Thymus (tissue), 11 donors: ENCODE data around the gene PRDM15. TPM values are rescaled to one million over a fixed set of nuclear protein-coding genes. Genes with fewer than 3 reads are reported as not detected.

ENCODE experiments used
- DNase-seq, 9 donors: peaks; one replicate each; pipeline ENCODE4 v3.0.0-alpha.2; 2013; ENCODE audit warnings: low spot score in 9 of 9, low read depth in 6 of 9, missing footprints in 1 of 9
- H3K27ac ChIP-seq, 2 donors: one replicate each; pipeline ENCODE4 v1.5.1; 2013; ENCODE audit warnings: control low read depth in 1 of 2, low read depth in 1 of 2, low read length in 1 of 2, mild to moderate bottlenecking in 1 of 2, moderate library complexity in 1 of 2
- H3K27me3 ChIP-seq, 2 donors: one replicate each; pipeline ENCODE4 v1.5.1; 2013; ENCODE audit warnings: low read length in 1 of 2; ENCODE audit not compliant: control insufficient read depth in 2 of 2, insufficient read depth in 1 of 2
- H3K36me3 ChIP-seq, 2 donors: one replicate each; pipeline ENCODE4 v1.5.1; 2013; ENCODE audit warnings: low read length in 1 of 2, mild to moderate bottlenecking in 1 of 2, moderate library complexity in 1 of 2; ENCODE audit not compliant: control insufficient read depth in 2 of 2, insufficient read depth in 2 of 2
- H3K4me1 ChIP-seq, 2 donors: one replicate each; pipeline ENCODE4 v1.5.1; 2013; ENCODE audit warnings: low read length in 2 of 2; ENCODE audit not compliant: control insufficient read depth in 2 of 2, insufficient read depth in 2 of 2
- H3K4me3 ChIP-seq, 2 donors: one replicate each; pipeline ENCODE4 v1.5.1; 2013; ENCODE audit warnings: low read length in 2 of 2, control low read depth in 1 of 2, mild to moderate bottlenecking in 1 of 2
- H3K9me3 ChIP-seq, 2 donors: one replicate each; pipeline ENCODE4 v1.5.1; 2013; ENCODE audit warnings: low read length in 1 of 2, mild to moderate bottlenecking in 1 of 2; ENCODE audit not compliant: control insufficient read depth in 2 of 2, insufficient read depth in 1 of 2
- WGBS: extraction: QIAGEN DNeasy Blood & Tissue Kit; methylation state at CpG from one replicate; pipeline ENCODE4 v1.1.7; 2013; 5-methylcytosine and 5-hydroxymethylcytosine counted together
- polyA plus RNA-seq: library from polyadenylated mRNA; stranded (reverse); fragments of 200-250 nt; gene quantifications from one replicate; pipeline ENCODE4 v1.2.3, GENCODE V29; 2013
- total RNA-seq: library from RNA; stranded (reverse); fragments of 120-200 nt; gene quantifications from one replicate; pipeline ENCODE4 v1.2.4, GENCODE V29; 2013
- donor health status: healthy.

Gene PRDM15
- total and polyA plus RNA-seq, 2 donors, result 4.0 to 6.1 TPM

- no peaks in the 10 kb centered on the region for H3K9me3 ChIP-seq
- H3K4me3 ChIP-seq, result no peak overlapping the region
- peaks cover 8 to 17% of the 10 kb centered on the region in 2 donors for H3K36me3 ChIP-seq
- WGBS, result 97% methylated on average over 21 of the region's 21 CpGs
- no peak for DNase-seq
- H3K27ac ChIP-seq, result no peak overlapping the region
- no peaks in the 10 kb centered on the region for H3K27me3 ChIP-seq
- peaks cover 3 to 11% of the 10 kb centered on the region in 2 donors for H3K4me1 ChIP-seq
Measured at GRCh38 chr21:41845310-41846032, 33.7 kb downstream of the PRDM15 start.

- peaks cover 11 to 25% of the 10 kb centered on the region in 2 donors for H3K36me3 ChIP-seq
- 97% methylated on average over 2 of the region's 2 CpGs for WGBS
- H3K27ac ChIP-seq, result no peak overlapping the region
- no peak for DNase-seq
- H3K4me3 ChIP-seq, result no peak overlapping the region
- H3K4me1 ChIP-seq, result peaks cover 0 to 4% of the 10 kb centered on the region in 2 donors
- H3K9me3 ChIP-seq, result no peaks in the 10 kb centered on the region
- H3K27me3 ChIP-seq, result no peaks in the 10 kb centered on the region
Measured at GRCh38 chr21:41843584-41843983, 35.6 kb downstream of the PRDM15 start.

GRCh38 chr21:41840880-41841279 lies 38.3 kb downstream of the PRDM15 start:
- H3K27me3 ChIP-seq, result no peaks in the 10 kb centered on the region
- no peak overlapping the region for H3K4me3 ChIP-seq
- WGBS, result 100% methylated on average over 1 of the region's 1 CpG
- no peak for DNase-seq
- peaks cover 0 to 3% of the 10 kb centered on the region in 2 donors for H3K4me1 ChIP-seq
- peaks cover 19 to 32% of the 10 kb centered on the region in 2 donors for H3K36me3 ChIP-seq
- H3K27ac ChIP-seq, result no peak overlapping the region
- H3K9me3 ChIP-seq, result no peaks in the 10 kb centered on the region

DNA sequence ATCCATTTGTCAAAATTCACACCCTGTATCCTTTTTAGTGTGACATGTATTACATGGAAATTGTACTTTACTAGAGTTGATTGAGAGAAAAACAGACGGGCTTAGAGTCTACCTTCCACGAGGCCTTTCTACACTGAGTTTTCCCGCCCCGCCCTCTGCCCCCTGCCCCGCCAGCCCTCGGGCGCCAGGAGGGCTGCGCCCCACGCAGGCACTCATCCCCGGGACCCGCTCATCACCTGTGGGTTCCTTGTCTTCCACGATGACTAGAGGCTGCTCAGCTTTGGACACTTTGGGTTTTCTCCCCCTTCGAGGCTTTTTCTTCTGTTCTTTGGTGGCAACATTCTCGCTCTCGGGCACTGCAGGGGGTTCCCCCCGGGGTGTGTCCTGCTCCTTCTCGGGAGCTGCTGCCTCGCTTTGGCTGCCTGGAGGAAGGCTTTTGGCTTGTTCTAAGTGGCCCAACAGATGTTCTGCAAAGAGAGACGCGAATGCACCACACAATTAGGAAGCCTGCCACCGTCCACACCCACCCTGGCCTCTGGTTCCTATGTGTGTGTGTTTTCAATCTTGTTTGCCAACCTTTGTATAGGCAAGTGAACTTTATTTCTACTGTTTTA lies 39.6 kb downstream of the PRDM15 start:
- Histone ChIP-seq H3K9me3 (no peaks in the 10 kb centered on the region), H3K4me1 (peaks cover 0 to 3% of the 10 kb centered on the region in 2 donors), H3K27ac (no peak overlapping the region), H3K4me3 (no peak overlapping the region), H3K27me3 (no peaks in the 10 kb centered on the region), H3K36me3 (peaks cover 31 to 46% of the 10 kb centered on the region in 2 donors)
- 98% methylated on average over 21 of the region's 21 CpGs for WGBS
- no peak for DNase-seq

DNA sequence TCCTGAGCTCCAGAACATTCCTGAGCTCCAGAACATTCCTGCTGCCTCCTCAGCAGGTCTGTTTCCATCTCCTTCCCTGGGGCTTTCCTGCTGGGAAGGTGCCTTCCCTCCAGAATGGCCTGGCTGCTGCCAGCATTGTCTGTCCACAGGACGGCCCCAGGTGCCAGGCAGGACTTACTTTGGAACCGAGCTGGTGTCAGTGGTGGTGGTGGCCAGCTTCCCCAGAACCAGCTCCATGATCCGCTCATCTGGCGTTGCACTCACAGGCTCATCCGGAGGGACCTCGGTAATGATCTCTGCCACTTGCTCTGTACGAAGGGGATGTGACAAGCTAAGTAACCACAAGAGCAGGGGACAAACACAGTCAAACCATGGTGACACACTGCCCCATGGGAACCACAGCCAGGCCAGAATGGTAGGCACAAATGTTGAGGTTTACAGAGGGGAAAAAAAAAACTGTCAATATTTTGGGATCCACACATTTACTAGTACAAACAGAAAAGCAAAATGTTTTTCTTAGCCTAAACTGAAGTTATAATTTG lies 41.3 kb downstream of the PRDM15 start:
- Histone ChIP-seq H3K4me3 (no peak overlapping the region), H3K36me3 (peaks cover 36 to 61% of the 10 kb centered on the region in 2 donors), H3K9me3 (no peaks in the 10 kb centered on the region), H3K4me1 (no peaks in the 10 kb centered on the region), H3K27me3 (no peaks in the 10 kb centered on the region), H3K27ac (no peak overlapping the region)
- WGBS, result 98% methylated on average over 7 of the region's 7 CpGs
- DNase-seq, result no peak

DNA sequence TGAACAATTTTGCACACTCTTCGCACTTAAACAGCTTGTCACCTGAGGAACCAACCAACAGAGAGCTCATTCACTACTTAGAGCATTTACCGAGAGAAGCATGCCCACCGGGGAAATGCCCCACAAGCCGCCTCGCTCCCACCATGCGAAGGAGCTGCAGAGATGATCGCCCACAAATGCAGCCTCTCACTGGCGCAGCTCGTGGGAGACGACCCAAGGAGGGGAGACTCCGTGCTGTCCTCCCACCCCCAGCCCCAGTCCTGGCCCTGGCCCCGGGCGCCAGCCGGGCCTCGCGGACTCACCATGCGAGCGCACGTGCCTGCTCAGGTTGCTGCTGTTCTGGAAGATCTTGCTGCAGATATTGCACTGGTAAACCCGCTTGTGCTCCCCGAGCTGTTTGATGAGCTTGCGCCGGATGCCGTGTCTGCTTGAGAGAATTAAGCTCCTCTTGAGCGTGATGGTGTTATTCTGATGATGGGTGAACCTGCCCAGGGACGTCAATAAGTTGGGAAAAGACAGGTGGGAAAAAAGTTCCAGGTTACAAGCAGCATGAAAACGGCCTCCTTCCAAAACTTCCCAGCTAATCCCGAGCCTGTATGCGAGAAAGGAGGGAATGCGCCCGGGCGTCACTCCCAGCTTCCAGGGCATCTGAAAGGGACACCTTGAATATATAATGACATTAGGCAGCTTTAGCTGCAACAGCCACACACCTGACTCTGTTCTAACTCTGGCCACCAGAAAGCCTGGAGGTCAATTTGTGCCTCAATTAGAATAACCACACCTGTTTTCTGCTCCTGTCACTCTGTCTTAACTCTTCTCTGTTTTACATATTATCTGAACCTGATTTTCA lies 42.8 kb downstream of the PRDM15 start:
- Histone ChIP-seq H3K4me1 (no peaks in the 10 kb centered on the region), H3K27me3 (no peaks in the 10 kb centered on the region), H3K4me3 (no peak overlapping the region), H3K36me3 (peaks cover 39 to 68% of the 10 kb centered on the region in 2 donors), H3K27ac (no peak overlapping the region), H3K9me3 (no peaks in the 10 kb centered on the region)
- WGBS, result 97% methylated on average over 32 of the region's 32 CpGs
- no peak for DNase-seq

DNA sequence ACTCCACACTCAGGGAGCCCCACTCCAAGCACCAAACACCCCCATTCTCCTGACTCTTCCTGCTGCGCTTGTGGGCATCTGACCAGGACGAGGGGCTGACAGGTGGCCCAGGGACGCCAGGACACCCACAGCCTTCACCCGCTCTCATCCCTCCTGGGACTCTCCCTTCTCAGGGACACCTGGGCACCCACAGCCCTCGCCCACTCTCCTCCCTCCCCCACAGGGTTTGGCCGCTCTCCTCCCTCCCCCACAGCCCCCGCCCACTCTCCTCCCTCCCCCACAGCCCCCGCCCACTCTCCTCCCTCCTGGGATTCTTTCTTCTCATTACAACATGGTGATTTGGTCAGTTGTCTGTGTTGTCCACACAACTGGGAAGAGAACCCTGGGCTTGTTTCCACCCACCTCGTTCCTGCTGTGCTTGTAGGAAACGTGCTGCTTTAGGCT lies 43.4 kb downstream of the PRDM15 start:
- no peak for DNase-seq
- no peaks in the 10 kb centered on the region for H3K9me3 ChIP-seq
- 98% methylated on average over 10 of the region's 10 CpGs for WGBS
- no peak overlapping the region for H3K27ac ChIP-seq
- H3K36me3 ChIP-seq, result peaks cover 39 to 68% of the 10 kb centered on the region in 2 donors
- no peak overlapping the region for H3K4me3 ChIP-seq
- H3K4me1 ChIP-seq, result no peaks in the 10 kb centered on the region
- H3K27me3 ChIP-seq, result no peaks in the 10 kb centered on the region

DNA sequence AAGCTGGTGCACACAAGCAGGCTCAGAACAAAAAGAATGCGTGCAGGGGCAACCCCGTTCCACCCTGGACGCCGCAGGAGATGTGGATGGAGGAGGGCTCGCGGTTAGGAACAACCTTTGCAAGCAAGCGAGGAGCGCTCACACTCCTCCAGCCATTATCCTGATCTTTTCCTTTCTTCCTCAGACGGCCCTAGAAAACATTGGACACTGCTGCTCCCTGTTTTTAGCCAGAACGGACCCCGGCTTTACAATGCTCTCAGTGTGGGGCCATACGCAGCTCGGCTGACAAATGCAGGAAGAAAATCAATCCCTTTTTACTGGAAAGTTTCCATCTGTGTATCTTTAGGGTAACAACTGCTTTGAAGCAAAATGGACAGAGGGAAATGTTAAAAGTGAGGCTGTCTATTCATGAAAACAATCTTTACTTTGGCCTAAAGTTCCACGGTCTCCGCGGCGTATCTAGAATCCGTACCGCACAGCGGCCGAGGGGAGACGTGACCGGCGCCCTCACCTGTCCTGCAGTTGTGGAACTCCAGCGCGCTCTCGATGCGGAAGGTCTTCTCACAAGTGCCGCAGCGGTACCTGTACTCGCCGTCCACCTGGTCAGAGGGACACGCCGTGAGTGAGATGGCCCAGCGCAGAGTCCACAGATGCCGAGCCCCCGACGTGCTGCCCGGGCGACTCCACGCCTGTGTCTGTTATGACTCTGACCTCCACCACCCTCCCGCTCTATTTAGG lies 44.0 kb downstream of the PRDM15 start:
- Histone ChIP-seq H3K4me3 (no peak overlapping the region), H3K4me1 (no peaks in the 10 kb centered on the region), H3K36me3 (peaks cover 39 to 68% of the 10 kb centered on the region in 2 donors), H3K27ac (no peak overlapping the region), H3K9me3 (no peaks in the 10 kb centered on the region), H3K27me3 (no peaks in the 10 kb centered on the region)
- DNase-seq, result no peak
- 98% methylated on average over 42 of the region's 42 CpGs for WGBS
